HK-2 (cell line): ENCODE data around the gene TFF1.
A peak's percentile ranks its signal among the peaks of the same experiment; 100 is the strongest.

Source experiments
- DNase-seq: peaks from one replicate; pipeline ENCODE4 v3.0.0-alpha.2; 2018; ENCODE audit not compliant: unreplicated experiment

The TFF1 gene

DNA sequence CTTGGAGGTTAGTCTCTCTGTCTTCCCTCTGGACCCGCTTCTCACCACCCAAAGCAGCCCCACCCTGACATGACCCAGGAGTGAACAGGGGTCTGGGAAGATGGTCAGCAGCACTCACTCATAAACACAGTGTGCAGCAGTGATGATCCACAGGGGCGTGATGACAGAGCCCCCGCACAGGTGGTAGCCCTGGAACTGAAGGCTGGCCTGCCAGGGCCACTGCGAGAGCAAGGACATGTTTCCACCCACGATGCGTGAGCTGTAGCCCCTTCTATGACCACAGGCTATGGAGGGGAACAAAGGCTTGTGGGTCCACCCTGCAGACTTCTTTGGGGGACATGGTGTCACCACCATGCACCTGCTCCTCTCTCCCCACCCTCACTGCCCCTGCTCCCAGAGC lies 16.6 kb upstream of the TFF1 start:
- no peak for DNase-seq

GRCh38 chr21:42381347-42381984 lies 15.1 kb upstream of the TFF1 start:
- peak; percentile 20 for DNase-seq

DNA sequence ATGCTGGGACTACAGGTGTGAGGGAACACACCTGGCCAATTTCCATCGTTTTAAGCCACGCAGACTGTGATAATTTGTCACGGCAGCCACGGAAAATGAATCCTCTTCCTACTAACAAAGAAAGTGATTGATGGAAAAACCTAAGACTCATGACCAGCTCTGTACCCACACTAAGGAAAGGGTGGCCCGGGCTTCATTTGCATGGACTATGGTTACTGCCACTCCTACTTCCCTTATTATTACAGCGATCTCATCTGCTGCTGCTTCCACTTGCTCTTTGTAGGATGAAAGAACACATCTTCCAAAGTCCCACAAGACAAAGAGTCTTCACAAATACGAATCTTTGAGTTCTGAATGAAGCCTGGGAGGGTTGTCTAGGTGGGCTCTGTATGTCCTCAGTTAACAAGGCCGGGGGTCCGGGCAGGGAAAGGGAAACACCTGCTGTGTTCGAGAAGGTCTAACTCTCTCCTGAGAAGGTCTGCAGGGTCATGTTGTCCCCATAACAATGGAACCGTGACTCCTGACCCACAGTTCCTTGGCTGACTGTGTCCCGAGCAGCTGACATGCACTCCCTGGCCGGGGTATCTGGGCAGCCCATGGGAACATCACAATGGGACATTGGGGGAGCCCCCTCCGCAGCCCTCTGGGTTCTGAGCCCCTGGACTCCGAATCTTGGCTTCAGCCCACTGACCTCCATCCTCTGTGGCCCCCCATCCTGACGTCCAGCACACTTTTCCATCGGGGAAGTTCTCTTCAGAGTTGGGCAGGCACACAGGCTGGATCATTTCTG lies 13.3 kb upstream of the TFF1 start:
- no peak for DNase-seq

DNA sequence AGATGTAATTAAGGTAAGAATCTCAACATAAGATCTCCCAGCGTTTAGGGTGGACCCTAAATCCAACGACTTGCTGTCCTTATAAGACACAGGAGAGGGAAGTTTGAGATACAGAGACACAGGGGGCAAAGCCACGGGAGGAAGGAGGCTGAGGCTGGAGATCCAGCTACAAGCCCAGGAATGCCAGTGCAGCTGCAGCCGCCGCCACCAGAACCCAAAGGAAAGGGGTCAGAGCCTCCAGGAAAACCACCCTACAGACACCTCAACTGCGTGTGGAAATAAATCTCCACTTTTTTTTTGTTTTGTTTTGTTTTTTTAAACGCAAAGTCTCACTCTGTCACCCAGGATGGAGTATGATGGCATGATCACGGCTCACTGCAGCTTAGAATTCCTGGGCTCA lies 12.1 kb upstream of the TFF1 start:
- no peak for DNase-seq

DNA sequence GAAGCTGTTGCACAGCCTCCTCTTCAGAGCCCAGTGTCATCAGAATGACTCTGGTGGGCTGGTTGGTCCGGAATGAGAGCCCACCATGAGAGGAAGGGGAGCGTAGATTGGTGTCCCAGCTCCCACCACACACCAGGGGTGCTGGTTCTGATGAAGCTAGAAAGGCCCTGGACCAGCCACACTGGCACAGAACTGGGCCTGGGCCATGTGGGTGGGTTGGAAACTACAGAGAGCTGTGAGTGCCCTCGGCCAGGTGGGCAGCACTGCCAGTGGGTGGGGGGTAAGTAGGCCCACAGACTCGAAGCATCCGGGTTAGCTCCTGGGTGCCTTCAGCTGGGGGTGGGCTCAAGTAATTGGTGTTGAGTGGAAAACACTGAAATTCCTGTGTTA lies 11.6 kb upstream of the TFF1 start:
- DNase-seq, result no peak

DNA sequence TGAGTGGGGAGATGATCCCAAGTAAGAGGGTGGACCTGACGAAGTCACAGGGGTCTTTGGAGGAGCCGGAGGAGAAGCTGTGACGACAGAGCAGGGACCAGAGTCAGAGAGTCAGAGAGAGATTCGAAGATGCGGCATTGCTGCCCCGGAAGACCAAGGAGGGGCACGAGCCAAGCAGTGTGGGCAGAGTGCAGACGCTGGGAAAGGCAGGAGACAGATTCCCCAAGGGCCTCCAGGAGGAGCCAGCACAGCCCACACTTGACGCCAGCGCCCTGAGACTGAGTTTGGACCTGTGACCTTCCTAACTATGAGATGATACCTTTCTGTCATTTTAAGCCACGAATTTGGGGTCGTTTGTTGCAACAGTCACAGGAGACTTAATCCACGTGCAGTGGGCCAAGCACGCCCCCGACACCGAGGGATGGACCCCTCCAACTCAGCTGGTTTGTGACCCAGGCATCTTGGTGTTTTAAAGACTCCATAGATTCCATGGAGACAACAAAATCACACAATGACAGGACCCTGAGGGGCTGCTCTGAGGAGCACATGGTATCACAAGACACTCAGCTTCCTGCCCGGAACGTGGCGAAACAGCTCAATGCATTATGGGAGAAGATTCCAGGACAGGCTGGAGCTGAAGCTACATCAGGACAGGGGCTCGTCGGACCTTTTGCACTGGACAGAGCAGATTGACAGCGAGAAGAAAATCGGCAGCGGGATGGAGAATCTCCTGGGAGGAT lies 11.0 kb upstream of the TFF1 start:
- no peak for DNase-seq

DNA sequence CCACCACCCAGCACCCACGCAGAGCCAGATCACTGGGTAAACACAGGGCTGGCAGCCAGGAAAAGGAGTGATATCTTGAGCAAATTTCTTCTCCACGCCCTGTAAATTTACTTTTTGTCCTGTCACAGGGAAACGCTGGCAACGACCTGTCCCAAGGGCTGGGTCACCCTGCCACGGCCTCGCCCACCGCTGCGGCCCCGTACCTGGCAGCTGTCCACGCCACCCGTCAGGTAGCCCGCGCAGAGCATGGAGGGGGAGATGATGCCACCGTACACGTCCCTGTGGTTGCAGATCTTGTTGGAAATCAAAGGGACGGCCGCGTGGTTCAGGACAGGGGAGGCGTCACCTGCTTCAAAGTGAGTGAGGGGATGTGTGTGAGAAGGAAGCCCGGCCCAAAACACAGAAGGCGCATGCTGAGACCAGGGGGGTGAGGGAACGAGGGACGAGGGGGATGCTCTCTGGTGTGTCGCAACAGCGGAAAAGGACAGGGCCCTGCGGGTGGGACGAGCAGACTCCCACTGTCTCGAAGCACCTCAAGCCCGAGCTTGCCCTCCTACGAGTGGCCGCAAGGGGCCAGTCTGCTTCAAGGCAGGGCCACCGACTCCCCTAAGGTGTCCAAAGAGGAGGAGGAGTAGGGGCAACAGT lies 10.1 kb upstream of the TFF1 start:
- DNase-seq, result no peak

DNA sequence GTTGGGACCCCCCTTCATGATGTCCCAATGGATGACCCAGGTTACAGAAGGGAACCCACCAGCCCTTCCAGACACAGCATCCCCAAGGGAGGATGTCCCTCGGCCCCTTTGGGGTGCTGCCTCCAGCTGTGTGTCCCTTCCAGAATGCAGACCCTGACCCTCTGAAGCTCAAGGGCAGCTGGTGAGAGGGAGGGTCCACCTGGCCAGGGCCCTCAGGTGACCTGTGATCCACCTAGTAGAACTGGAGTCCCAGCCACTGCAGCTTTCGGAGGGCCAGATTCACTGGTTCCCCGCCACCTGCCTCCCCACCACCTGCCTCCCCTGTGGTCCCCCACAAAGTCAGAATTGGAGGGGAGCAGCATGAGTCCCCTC lies 9.6 kb upstream of the TFF1 start:
- no peak for DNase-seq

- DNase-seq, result no peak
Observed at GRCh38 chr21:42375506-42375905, 9.2 kb upstream of the TFF1 start.

DNA sequence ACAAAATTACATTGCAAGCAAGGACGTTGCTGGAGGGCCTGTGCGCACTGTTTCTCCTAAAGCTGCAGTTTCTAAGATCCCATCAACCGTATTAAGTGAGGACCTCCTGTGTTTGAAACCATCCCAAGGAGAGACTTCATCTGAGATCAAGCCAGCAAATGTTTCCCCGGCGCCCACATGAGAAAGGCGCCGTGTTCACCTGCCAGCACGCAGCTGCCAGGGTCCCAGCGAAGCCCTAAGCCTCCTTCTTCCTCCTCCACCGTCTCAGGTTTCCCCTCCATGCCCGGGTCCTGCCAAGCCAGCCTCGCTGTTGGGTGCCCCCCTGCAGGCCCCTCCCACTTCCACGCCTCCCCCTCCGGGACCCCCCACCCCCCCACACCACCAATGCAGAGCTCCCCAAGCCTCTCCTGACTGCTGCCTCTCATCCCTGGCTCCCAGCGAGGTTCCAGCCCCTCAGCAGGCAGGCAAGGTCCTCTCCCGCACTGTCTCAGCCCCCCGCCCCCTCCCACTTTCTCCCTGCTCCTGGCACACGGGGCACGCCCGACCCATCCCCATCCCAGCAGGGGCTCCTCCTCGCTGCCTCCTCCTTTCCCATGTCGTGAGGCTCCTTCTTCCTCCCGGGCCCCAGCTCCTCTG lies 8.6 kb upstream of the TFF1 start:
- DNase-seq, result no peak

DNA sequence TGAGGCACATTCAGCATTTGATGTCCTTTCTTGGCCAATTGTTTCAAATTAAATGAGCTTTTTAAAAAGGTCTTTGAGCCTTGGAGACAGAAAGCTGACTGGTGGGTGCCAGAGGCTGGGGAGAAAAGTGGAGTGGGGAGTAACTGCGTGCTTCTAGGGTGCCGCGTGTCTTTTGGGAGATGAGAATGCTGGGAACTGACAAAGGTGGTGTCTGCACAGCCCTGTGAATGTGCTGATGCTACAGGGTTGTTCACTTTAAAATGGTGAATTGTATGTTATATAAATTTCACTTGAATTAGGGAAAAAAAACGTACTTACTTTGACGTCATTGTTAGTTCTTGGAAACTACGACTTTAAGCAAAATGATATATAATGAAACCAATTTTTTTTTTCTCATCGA lies 8.1 kb upstream of the TFF1 start:
- no peak for DNase-seq

DNA sequence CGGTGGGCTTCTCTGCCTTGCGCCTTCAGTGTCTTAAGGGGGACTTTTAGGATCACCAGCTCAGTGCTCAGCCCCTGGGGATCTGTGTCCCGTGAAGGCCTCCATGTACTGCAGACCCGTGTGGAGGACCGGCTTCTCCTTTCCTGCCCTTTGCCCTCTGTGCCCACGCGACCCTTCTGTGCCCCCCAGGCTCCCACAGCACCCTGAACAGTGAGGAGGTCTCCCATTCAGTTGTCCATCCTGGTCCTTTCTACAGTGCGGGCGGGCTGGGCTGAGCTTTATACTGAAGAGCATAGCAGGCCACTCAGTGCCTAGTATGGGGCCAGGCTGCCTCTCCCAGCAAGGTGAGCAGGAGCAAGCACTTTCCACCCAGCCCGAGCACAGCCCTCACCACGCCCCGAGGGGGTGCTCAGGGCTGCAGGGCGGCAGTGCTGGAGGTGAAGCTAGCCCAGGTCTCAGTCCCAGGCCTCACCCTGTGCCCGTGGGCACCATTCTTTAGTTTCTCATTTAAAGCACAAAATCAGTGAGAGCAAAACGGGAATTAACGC lies 7.6 kb upstream of the TFF1 start:
- DNase-seq, result no peak

- DNase-seq, result no peak
Observed at GRCh38 chr21:42373196-42373907, 7.0 kb upstream of the TFF1 start.

DNA sequence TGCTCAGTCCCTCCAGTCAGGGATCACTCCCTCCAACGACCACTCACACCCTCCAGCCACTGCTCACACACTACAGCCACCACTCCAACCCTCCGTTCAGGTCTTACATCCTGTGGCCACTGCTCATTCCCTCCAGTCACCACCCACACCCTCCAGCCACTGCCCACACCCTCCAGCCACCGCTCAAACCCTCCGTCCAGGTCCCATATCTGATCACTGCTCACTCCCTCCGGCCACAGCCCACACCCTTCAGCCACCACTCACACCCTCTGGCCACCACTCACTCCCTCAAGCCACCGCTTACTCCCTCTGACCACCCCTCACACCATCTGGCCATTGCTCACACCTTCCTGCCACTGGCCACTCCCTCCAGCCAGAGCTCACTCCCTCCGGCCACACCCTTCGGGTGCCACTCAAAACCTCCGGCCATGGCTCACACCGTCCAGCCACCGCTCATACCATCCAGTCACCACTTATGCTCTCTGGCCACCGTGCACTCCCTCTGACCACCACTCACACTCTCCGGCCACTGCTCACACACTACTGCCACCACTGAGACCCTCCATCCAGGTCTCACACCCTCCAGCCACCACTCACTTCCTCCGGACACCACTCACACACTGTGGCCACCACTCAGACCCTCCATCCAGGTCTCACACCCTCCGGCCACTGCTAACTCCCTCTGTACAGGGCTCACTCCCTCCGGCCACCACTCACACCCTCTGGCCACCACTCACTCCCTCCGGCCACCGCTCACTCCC lies 4.7 kb upstream of the TFF1 start:
- no peak for DNase-seq

DNA sequence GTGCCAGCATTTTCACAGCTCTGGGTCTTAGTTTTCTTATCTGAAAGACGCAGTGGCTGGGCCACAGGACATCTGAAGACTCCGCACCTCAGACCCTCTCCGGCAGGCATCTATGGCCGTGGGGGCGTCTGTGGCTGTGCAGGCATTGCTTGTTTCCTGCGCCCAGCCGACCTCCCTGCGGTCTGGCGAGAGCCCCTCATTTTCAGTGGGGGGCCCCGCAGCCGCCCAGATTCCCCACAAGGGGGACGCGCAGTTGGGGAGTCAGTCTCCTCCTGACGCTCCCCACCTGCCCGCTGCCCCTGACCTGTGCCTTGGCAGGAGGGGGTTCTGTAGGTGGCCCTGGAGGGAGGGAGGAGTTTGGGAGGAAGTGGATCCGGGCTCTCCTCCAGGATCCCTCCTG lies 3.5 kb upstream of the TFF1 start:
- DNase-seq, result no peak

DNA sequence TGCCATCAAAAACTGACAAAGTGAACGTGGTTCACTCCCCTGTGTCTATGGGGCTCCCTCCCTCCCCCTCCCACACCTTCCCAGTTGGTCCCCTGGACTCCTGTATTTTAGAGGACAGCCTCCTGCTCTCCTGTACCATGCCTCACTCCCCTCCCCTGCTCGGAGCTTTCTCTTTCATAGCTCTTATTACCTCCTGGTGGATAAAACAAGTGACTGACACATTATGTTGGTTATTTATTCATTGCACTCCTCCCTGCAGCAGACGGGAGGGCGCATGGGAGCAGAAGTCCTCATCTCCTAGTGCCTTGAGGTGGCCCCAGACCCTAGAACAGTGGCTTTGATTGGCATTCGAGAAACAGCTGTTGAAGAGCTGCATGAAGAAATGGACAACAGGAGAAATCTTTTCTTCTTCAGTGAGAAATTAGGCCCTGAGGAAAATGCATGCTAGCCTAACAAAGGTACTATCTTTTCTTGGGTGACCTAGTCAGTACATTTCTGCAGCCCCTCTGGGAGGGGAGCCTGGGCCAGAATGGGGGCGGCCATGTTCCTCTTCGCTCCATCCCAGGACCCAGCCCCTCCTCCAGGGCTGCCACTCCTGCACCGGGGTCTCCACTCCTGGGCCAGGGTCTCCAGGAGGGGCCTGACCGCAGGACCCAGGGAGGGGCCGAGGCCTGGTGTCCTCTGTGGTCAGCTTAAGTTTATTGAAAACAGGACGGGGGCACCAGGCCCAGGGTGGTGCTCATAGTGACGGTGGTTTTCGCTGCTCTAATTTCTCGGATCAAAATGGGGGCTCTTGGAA lies 1.2 kb upstream of the TFF1 start:
- DNase-seq, result no peak

DNA sequence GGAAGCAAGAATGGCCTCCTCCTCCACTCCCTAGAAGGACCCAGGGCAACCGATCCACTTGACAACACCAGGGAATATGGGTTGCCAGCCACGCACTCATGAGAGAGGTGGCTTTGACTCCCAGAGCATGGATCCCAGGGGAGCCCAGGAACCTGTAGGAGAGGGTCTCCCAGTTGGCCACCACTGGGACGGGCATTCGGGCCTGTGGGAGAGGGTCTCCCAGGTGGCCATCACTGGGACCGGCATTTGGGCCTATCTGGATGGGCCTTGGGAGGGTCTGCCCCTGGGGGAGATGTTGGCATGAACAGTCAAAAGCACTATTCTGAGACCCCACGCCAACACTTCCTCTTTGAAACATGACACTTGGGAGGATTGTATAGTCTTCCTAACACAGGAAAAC lies 565 bp downstream of the TFF1 start:
- no peak for DNase-seq

- no peak for DNase-seq
Observed at GRCh38 chr21:42364304-42364865, 1.9 kb downstream of the TFF1 start.

DNA sequence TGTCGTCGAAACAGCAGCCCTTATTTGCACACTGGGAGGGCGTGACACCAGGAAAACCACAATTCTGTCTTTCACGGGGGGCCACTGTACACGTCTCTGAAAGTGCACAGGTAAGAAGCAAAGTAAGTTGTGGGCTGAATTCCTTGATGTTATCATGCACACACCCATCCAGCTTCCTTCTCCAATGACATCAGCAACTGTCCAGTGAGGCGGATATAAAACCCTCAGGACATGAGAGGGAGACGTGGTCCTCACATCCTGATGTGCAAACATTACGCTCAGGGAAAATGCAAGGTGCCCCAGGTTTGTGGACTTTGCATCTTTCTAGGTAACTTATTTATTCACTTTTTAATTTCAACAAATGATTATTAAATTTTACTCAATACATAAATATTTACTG lies 3.0 kb downstream of the TFF1 start:
- no peak for DNase-seq
